ENCODE results near the gene SIX4. TPM values are rescaled to one million over a fixed set of nuclear protein-coding genes. Genes with fewer than 3 reads are reported as not detected.

SIX4 gene
- total RNA-seq, 1 donor from 2014 or later, result 0.69 TPM

DNA sequence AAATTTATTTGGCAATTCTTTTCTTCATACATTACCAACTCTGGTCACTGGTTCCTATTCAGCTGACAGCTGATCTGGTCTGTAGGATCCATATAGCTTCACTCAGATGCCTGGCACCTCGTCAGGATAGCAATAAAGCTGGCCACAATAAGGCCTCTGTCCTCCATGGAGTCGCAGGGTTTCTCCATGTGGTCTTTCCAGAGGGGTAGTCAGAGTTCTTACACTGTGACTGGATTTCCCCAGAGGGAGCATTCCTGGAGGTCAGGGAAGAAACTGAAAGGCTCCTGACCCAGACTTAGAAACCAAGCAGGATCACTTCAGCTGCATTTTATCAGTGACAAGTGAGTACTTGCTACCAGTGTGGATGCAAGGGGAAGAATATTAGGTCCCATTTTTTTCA lies 39.9 kb downstream of the SIX4 start:
- DNase-seq (no peak), ATAC-seq (no peak)
- intact Hi-C loops (cut with DNase I), result no loop called here

DNA sequence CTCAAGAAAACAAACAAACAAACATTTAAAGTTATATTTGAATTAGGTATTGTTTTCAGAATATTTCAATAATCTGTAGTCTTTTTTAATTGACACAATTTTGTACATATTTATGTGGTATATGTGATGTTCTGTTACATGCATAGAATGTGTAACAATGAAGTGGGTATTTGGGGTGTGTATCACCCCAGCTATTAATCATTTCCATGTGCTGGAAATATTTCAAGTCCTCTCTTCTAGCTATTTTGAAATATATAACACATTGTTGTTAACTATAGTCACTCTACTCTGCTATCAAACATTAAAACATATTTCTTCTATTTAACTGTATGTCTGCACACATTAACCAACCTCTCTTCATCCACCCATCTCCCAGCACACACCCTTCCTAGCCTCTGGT lies 42.9 kb downstream of the SIX4 start:
- Histone ChIP-seq H3K4me3 (no peak overlapping the region), H3K27ac (no peak overlapping the region), H3K4me1 (no peaks in the 10 kb centered on the region), H3K36me3 (no peaks in the 10 kb centered on the region), H3K27me3 (peaks cover 5% of the 10 kb centered on the region), H3K9me3 (no peaks in the 10 kb centered on the region)
- no peak for ATAC-seq
- intact Hi-C loops (cut with DNase I), result no loop called here
- TF ChIP-seq CTCF (IDR thresholded peaks at IDR 0.05), result no peak
- DNase-seq, result no peak

More for the DNA sequence above, 39.9 kb downstream of the SIX4 start:
- H3K27me3 ChIP-seq, result peaks cover 5% of the 10 kb centered on the region
- no peaks in the 10 kb centered on the region for H3K9me3 ChIP-seq
- H3K36me3 ChIP-seq, result no peaks in the 10 kb centered on the region
- no peak for TF ChIP-seq CTCF (IDR thresholded peaks at IDR 0.05)
- no peak overlapping the region for H3K27ac ChIP-seq
- no peaks in the 10 kb centered on the region for H3K4me1 ChIP-seq
- no peak overlapping the region for H3K4me3 ChIP-seq

DNA sequence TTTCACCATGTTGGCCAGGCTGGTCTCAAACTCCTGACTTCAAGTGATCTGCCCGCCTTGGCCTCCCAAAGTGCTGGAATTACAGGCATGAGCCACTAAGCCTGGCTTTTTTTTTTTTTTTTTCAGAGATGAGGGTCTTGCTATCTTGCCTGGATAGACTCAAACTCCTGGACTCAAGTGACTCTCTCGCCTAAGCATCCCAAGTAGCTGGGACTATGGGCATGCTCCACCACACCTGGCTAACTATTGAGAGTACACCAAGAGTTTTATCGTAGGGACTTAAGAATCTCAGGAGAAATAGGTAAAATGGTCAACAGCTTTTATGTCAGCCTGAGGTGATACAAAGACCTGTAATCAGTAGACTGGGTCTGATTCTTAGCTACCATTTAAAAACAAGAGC lies 43.6 kb downstream of the SIX4 start:
- intact Hi-C loops (cut with DNase I), result no loop called here

DNA sequence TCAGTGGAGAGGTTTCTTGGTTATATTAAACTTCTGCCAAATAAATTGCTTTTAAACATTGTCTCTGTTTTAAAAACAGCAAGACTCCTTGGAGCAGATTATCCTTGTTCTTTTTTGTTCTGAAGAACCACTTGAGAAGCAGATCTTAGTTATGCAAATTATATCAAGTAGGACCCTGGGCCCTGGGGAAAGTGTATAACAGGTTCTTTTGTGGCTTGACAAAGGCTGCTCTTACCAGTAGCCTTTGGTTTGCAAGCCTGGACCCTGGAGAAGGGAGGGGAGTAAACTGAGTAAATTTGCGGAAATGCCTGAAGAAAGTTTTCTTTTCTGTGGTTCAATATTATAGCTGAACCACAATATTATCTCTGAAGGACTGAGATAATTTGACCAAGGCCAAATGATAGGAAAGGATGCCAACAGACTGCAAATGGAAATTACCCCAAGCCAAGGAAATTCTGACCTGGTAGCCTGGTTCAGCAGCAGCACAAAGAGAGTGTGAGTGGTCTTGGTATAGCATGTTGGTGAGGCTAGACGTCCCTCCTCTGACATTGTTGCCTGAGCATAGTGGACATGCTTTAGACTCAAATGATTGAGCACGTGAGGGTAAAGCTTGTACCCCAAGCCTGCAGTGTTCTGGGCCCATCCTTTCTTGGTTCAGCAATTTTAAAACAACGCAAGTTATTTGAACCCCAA lies 44.4 kb downstream of the SIX4 start:
- no peak overlapping the region for H3K27ac ChIP-seq
- no peaks in the 10 kb centered on the region for H3K4me1 ChIP-seq
- H3K27me3 ChIP-seq, result peaks cover 5% of the 10 kb centered on the region
- no peaks in the 10 kb centered on the region for H3K9me3 ChIP-seq
- no peak for DNase-seq
- ATAC-seq, result no peak
- H3K4me3 ChIP-seq, result no peak overlapping the region
- intact Hi-C loops (cut with DNase I), result no loop called here
- TF ChIP-seq CTCF (IDR thresholded peaks at IDR 0.05), result no peak
- no peaks in the 10 kb centered on the region for H3K36me3 ChIP-seq

More for the DNA sequence above, 43.6 kb downstream of the SIX4 start:
- no peak for DNase-seq
- Histone ChIP-seq H3K27ac (no peak overlapping the region), H3K9me3 (no peaks in the 10 kb centered on the region), H3K4me3 (no peak overlapping the region), H3K4me1 (no peaks in the 10 kb centered on the region), H3K27me3 (peaks cover 5% of the 10 kb centered on the region), H3K36me3 (no peaks in the 10 kb centered on the region)
- no peak for ATAC-seq
- no peak for TF ChIP-seq CTCF (IDR thresholded peaks at IDR 0.05)

- H3K9me3 ChIP-seq, result no peaks in the 10 kb centered on the region
- intact Hi-C loops (cut with DNase I), result no loop called here
- no peaks in the 10 kb centered on the region for H3K4me1 ChIP-seq
- H3K27ac ChIP-seq, result no peak overlapping the region
- DNase-seq (no peak), ATAC-seq (no peak)
- TF ChIP-seq CTCF (IDR thresholded peaks at IDR 0.05), result no peak
- H3K27me3 ChIP-seq, result peaks cover 5% of the 10 kb centered on the region
- H3K36me3 ChIP-seq, result no peaks in the 10 kb centered on the region
- H3K4me3 ChIP-seq, result no peak overlapping the region
Observed at GRCh38 chr14:60677701-60678100, 46.5 kb downstream of the SIX4 start.

DNA sequence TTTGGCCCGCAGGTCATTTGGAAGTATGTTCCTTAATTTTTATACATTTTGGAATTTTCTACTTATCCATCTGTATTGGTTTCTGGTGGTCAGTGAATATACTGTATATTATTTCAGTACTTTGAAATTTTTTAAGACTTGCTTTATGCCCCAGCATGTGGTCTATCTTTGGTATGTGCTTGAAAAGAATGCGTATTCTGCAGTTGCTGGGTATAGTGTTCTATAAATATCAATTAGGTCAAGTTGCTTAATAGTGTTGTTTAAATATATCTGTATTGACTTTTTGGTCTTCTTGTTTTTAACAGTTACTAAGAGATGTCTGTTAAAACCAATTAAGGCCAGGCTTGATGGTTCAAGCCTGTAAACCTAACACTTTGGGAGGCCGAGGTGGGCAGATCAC lies 53.2 kb downstream of the SIX4 start:
- H3K4me3 ChIP-seq, result no peak overlapping the region
- intact Hi-C loops (cut with DNase I), result no loop called here
- DNase-seq (no peak), ATAC-seq (no peak)
- H3K27me3 ChIP-seq, result no peaks in the 10 kb centered on the region
- H3K27ac ChIP-seq, result no peak overlapping the region
- H3K4me1 ChIP-seq, result no peaks in the 10 kb centered on the region
- no peaks in the 10 kb centered on the region for H3K36me3 ChIP-seq
- no peaks in the 10 kb centered on the region for H3K9me3 ChIP-seq
- no peak for TF ChIP-seq CTCF (IDR thresholded peaks at IDR 0.05)
